Stimulated activated CD4-positive, alpha-beta T cell treated with anti-CD3 and anti-CD28 coated beads, Interleukin-2, amount 100 ng/mL, for 48 hours (primary cell): ENCODE results near the gene ITGB2.

Source experiments
- DNase-seq, 2 donors: peaks; one replicate each; pipeline ENCODE4 v3.0.0-alpha.2; 2020

Gene ITGB2

DNA sequence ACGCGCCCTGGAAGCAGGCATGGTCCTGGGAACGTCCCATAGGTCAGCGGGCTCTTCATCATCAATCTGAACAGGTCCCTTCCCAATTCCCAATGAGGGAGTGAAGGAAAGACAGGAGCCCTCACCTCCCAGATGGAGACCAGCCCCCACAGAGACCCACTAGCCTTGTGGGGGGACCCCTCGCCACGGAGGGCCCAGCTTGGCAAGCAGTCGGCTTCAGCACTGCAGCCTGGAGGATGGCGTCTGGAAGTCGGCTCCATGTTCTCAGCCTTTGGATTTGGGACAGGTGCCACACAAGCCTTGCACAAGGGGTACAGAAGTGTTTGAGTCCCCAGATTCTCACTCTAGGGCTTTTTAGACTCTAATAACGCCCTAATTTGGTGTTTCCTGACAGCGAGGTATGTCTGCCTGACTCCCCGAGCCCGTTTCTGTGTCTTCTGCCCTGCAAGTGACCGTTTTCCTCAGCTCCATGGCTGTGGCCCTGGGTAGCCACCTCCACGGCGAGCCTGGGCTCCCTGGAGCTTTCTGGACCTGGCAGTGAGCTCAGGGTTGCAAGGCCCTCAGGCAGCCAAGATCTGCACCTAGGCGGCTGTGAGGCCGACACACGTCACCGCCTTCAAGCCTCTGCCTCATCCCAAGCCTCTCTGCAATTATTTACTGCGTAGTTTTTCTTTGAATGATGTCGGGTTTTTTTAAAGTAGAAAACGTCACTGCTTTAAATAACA is 77.8 kb downstream of the ITGB2 start:
- no peak for DNase-seq

GRCh38 chr21:44842087-44842486 is 78.6 kb downstream of the ITGB2 start:
- no peak for DNase-seq

DNA sequence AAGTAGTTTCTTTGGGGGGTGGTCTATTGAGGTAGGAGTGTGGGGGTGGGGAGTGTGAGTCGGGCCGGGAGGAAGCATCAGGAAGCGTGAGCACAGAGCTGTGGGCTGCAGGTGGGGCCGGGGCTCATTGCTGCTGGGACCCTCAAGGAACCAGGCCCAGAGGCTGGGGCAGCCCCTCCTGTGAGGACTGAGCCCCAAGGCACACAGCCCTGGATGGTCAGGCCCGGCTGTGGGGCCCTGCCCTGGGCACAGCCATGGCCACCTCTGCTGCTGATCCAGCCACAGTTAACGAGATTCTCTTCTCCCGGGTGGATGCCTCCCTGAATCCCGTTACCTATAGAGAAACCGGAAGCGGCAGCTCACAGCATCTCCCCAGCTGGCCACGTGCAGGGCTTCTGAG is 79.9 kb downstream of the ITGB2 start:
- DNase-seq: no peak

DNA sequence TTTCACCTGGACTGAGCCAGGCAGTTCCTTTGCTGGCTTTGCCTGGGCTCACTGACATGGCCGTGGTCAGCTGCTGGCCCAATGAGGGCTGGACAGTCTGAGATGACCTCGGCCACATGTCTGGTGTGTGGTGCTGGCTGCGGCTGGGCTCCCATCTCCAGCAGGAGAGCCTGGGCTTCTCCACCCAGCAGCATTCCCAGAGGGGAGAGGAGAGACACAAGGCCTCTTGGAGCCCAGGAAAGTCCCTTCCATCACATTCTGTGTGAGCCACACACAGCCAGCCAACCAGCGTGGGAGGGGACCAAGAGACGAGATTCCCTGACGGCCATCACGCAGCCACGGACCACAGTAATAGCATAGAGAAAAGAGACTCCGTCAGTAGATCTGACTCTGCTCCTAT is 81.7 kb downstream of the ITGB2 start:
- no peak for DNase-seq

GRCh38 chr21:44838039-44838895 is 82.4 kb downstream of the ITGB2 start:
- no peak for DNase-seq

- DNase-seq: no peak
These were observed 83.2 kb downstream of the ITGB2 start for GRCh38 chr21:44837537-44837936.

DNA sequence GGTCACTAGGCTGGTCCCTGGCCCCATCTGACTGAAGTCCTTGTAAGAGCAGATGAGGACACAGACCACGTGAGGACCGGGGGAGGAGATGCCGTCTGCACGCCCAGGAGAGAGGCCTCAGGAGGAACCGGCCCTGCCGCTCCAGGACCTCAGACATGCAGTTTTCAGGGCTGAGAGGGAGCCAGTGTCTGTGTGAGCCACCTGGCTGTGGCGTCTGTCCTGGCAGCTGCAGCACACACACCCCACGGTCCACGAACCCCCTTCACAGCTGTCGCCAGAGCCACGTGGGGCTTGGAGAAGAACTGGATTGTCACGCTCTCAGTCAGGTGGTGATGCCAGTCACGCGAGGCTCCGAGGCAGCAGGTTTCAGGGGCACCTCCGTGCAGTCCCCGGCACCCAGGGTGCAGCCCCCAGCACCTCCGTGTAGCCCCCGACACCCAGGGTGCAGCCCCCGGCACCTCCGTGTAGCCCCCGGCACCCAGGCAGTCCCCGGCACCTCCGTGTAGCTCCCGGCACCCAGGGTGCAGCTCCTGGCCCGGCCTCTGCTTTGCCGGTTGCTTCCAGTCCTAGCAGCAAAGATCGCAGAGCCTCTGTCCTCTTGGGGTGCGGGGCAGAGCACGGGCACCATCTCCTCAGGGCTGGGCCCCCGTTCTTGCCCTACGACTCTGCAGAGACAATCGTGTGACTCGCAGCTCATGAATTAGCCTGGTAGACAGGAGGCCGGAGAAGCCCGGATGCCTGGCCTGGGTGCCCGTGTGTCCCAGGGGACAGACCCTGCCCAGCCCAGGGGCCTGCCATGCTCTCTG is 83.8 kb downstream of the ITGB2 start:
- DNase-seq: no peak

DNA sequence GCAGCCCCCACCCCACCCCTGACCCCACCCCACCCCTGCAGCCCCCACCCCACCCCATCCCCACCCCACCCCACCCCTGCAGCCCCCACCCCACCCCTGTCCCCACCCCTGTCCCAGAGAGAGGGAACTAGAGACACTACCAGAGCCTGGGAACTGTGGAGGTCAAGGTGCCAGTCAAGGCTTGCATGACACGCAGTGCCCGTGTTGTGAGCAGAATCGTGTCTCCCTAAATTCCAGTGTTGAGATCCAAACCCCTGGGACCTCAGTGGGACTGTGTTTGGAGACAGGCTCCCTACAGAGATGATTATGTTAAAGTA is 84.4 kb downstream of the ITGB2 start:
- no peak for DNase-seq
